Omental fat pad (tissue), 4 donors: ENCODE measurements around the gene DLG2. TPM values are rescaled to one million over a fixed set of nuclear protein-coding genes. Genes with fewer than 3 reads are reported as not detected.
"Not testable (repeated sequence)": the region's sequence is repeated elsewhere in the genome, so short reads cannot be mapped to it uniquely, and the experiment has no call there.

ENCODE experiments used
- ATAC-seq: fragments of 150-250 bp; one replicate; pipeline ENCODE4 v1.9.1; 2016; ENCODE audit warnings: mild to moderate bottlenecking, moderate library complexity; ENCODE audit not compliant: low FRiP score
- DNase-seq: peaks from one replicate; pipeline ENCODE4 v3.0.0-alpha.2; 2019; ENCODE audit warnings: low spot score
- CTCF ChIP-seq, 3 donors: fragments of 450-650 bp; IDR thresholded peaks; one replicate each; pipeline ENCODE4 v1.5.1; 2016 to 2017; ENCODE audit warnings: antibody characterized with exemption in 3 of 3, mild to moderate bottlenecking in 3 of 3, moderate library complexity in 2 of 3
- total RNA-seq, 4 donors: library from RNA; depleted of rRNA; stranded (reverse); fragments of >200 nt; gene quantifications; one replicate each; pipeline ENCODE4 v1.1.0, GENCODE V29; 2016

Gene DLG2
- total RNA-seq, 4 donors from 2014 or later = 4.8 to 13.2 (median 8.1) TPM

DNA sequence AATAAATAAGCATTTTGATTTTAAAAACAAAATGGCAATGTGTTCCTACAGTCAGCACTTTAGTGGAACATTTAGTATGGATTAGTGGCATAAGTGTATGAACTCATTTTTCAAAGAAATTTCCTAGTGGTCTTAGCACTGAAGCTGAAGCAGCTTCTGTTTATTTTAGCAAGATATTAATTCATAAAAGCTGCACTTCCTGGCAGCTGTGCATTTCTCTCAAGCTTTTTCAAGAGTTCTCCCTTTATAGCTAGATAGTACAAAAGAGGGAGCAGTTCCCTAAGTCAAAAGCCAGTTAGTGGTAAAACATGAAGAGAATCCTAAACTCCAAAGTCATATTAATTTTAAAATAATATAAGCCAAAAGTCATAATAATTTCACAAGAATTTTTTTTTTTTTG, 1304.9 kb downstream of the DLG2 start:
- no peak for ATAC-seq
- DNase-seq = no peak
- TF ChIP-seq CTCF (IDR thresholded peaks at IDR 0.05) = no peak

DNA sequence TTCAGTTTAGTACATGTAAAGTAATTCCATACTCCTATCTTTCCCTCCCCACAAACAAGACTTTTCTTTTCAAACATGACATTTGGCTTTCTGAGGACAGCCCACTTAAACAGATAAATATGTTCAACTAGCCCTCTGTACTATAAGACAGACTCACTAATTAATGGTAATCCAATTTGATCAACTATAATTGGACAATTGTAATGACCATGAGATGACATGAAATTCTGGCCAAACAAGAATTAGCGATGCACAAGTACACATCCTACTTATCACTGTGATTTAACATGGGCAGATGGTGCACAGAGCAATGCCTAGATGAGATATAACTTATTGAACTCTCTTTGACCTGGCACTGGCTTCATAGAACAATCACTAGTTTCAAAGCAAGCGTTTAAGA, 1307.3 kb downstream of the DLG2 start:
- ATAC-seq (no peak), DNase-seq (no peak)
- no peak for TF ChIP-seq CTCF (IDR thresholded peaks at IDR 0.05)

- ATAC-seq = no peak
- DNase-seq = no peak
- TF ChIP-seq CTCF (IDR thresholded peaks at IDR 0.05) = no peak
These were observed 1310.1 kb downstream of the DLG2 start for GRCh38 chr11:84316866-84317555.

DNA sequence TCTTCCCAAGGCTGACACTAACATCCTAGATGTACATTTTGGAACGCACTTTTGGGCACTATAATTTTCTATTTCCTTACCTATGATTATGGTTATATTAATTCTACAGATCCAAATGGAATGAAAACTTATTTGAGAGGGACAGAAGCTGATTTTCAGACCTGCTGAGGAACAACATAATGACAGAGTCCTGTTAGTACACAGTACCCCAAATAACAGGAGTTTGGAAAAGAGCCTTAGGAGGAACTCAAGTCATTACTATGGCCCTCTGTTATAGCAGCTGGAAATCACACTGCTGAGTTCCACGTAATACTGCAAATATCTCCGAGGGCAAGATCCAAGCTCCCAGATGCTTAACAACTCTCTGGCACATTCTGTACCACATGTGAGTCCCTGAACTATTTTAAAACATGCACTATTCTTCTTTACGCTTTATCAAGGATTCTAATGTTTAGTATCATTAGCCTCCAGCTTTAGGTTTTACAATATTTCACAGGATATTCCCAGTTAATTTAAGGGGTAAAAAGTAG, 1313.2 kb downstream of the DLG2 start:
- no peak for ATAC-seq
- DNase-seq = no peak
- no peak for TF ChIP-seq CTCF (IDR thresholded peaks at IDR 0.05)

GRCh38 chr11:84310268-84310667, 1316.9 kb downstream of the DLG2 start:
- no peak for TF ChIP-seq CTCF (IDR thresholded peaks at IDR 0.05)
- ATAC-seq (no peak), DNase-seq (no peak)

DNA sequence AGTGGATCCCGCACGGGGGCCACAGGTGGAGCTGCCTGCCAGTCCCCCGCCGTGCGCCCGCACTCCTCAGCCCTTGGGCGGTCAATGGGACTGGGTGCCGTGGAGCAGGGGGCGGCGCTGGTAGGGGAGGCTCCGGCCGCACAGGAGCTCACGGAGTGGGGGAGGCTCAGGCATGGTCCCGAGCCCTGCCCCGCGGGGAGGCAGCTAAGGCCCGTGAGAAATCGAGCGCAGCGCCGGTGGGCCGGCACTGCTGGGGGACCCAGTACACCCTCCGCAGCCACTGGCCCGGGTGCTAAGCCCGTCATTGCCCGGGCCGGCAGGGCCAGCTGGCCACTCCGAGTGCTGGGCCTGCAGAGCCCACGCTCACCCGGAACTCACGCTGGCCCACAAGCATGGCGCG, 1318.7 kb downstream of the DLG2 start:
- ATAC-seq, DNase-seq: not testable (repeated sequence)

DNA sequence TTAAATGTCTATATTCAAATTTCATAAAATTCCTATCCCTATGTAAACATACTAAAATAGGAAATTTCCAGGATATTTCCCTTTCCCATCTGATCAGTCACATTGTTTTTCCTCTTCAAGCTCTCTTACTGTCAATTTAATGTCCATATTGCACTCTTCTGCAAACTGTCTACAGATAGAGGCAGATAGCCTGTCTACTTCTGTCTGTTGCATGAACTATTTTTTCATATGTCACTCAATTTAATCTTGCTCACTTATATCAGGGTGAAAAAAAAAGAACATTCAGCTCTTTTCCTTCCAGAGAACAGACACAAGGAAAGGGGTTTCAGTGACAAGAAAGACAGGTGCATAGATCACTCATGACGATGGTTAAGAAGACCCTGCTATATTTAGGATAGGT, 1327.1 kb downstream of the DLG2 start:
- ATAC-seq (no peak), DNase-seq (no peak)
- no peak for TF ChIP-seq CTCF (IDR thresholded peaks at IDR 0.05)
